Neural cell (in vitro differentiated cells): Measurements from ENCODE around the gene ANXA1. TPM values are rescaled to one million over a fixed set of nuclear protein-coding genes. Genes with fewer than 3 reads are reported as not detected.
"Not testable (repeated sequence)": the region's sequence is repeated elsewhere in the genome, so short reads cannot be mapped to it uniquely, and the experiment has no call there.

ENCODE experiments used
- H2AFZ ChIP-seq: fragments of 200-600, 300-800 bp; sonication (generic), shearing (Covaris generic); 2 replicates; pipeline ENCODE4 v1.6.0; 2014; ENCODE audit warnings: low read depth, mild to moderate bottlenecking, antibody characterized with exemption, low read length, moderate library complexity
- H3F3A ChIP-seq: fragments of 200-600 bp; shearing (Covaris generic); 2 replicates; pipeline ENCODE4 v1.6.1; 2016; ENCODE audit warnings: mild to moderate bottlenecking, moderate library complexity, mixed read lengths, antibody characterized with exemption, low read length; ENCODE audit not compliant: insufficient read depth, poor library complexity, severe bottlenecking
- H3K27ac ChIP-seq: fragments of 200-600, 300-800 bp; sonication (generic), shearing (Covaris generic); 2 replicates; pipeline ENCODE4 v1.5.1; 2014; ENCODE audit warnings: mild to moderate bottlenecking, low read length, moderate library complexity
- H3K27me3 ChIP-seq: fragments of 300-800, 200-600 bp; sonication (generic), shearing (Covaris generic); 2 replicates; pipeline ENCODE4 v1.6.0; 2014; ENCODE audit warnings: mild to moderate bottlenecking, low read depth, low read length, moderate library complexity; ENCODE audit not compliant: insufficient read depth
- H3K36me3 ChIP-seq: fragments of 300-800, 200-600 bp; sonication (generic), shearing (Covaris generic); 2 replicates; pipeline ENCODE4 v1.5.1; 2014; ENCODE audit warnings: mild to moderate bottlenecking, antibody characterized with exemption, low read length, moderate library complexity; ENCODE audit not compliant: insufficient read depth
- H3K4me2 ChIP-seq: fragments of 300-800, 200-600 bp; sonication (generic), shearing (Covaris generic); 2 replicates; pipeline ENCODE4 v1.6.0; 2014; ENCODE audit warnings: mild to moderate bottlenecking, low read length
- H3K4me3 ChIP-seq: fragments of 300-800, 200-600 bp; sonication (generic), shearing (Covaris generic); 2 replicates; pipeline ENCODE4 v1.5.1; 2014; ENCODE audit warnings: mild to moderate bottlenecking, low read length, moderate library complexity
- H3K79me2 ChIP-seq: fragments of 200-600 bp; shearing (Covaris generic); replicated peaks from 2 replicates; pipeline ENCODE4 v1.6.0; 2014; ENCODE audit warnings: mild to moderate bottlenecking, low read length, moderate library complexity; ENCODE audit not compliant: insufficient read depth
- H3K9ac ChIP-seq: fragments of 300-800, 200-600 bp; sonication (generic), shearing (Covaris generic); 2 replicates; pipeline ENCODE4 v1.6.1; 2016; ENCODE audit warnings: mild to moderate bottlenecking, low read length, mixed read lengths
- H3K9me2 ChIP-seq: fragments of 200-600 bp; shearing (Covaris generic); 2 replicates; pipeline ENCODE4 v1.6.1; 2016; ENCODE audit warnings: mild to moderate bottlenecking, low read length, mixed read lengths; ENCODE audit not compliant: insufficient read depth
- H3K9me3 ChIP-seq: fragments of 200-600, 300-800 bp; sonication (generic), shearing (Covaris generic); 2 replicates; pipeline ENCODE4 v1.6.1; 2016; ENCODE audit warnings: mild to moderate bottlenecking, mixed run types, low read length, moderate library complexity, mixed read lengths
- H4K20me1 ChIP-seq: fragments of 200-600 bp; shearing (Covaris generic); 2 replicates; pipeline ENCODE4 v1.6.1; 2016; ENCODE audit warnings: mild to moderate bottlenecking, mixed run types; ENCODE audit not compliant: insufficient read depth
- CTCF ChIP-seq: fragments of 450-650 bp; IDR thresholded peaks from 2 replicates; pipeline ENCODE4 v1.5.1; 2014; ENCODE audit warnings: antibody characterized with exemption, mild to moderate bottlenecking, moderate library complexity; ENCODE audit not compliant: poor library complexity, severe bottlenecking
- EP300 ChIP-seq: fragments of 450-650 bp; conservative IDR thresholded peaks from 2 replicates; pipeline ENCODE4 v1.6.1; 2014; ENCODE audit warnings: antibody characterized with exemption, mild to moderate bottlenecking, moderate library complexity; ENCODE audit not compliant: poor library complexity, severe bottlenecking
- EZH2 ChIP-seq: fragments of 200-600, 300-800 bp; shearing (Covaris generic), sonication (generic); IDR thresholded peaks from 2 replicates; pipeline ENCODE4 v1.6.1; 2014; ENCODE audit warnings: antibody characterized with exemption, low read length, borderline replicate concordance, mild to moderate bottlenecking; ENCODE audit not compliant: insufficient read depth, poor library complexity, severe bottlenecking
- MXI1 ChIP-seq: fragments of 450-650 bp; conservative IDR thresholded peaks from 2 replicates; pipeline ENCODE4 v1.6.1; 2014; ENCODE audit warnings: antibody characterized with exemption, mild to moderate bottlenecking; ENCODE audit not compliant: poor library complexity, severe bottlenecking
- POLR2AphosphoS5 ChIP-seq: IDR thresholded peaks from 2 replicates; pipeline ENCODE4 v1.6.1; 2012
- RAD21 ChIP-seq: fragments of 450-650 bp; conservative IDR thresholded peaks from 2 replicates; pipeline ENCODE4 v1.6.1; 2014; ENCODE audit warnings: antibody characterized with exemption, mild to moderate bottlenecking, moderate library complexity
- REST ChIP-seq: IDR thresholded peaks from 2 replicates; pipeline ENCODE4 v1.6.1; 2012; ENCODE audit warnings: borderline replicate concordance
- SMC3 ChIP-seq: fragments of 450-650 bp; conservative IDR thresholded peaks from 2 replicates; pipeline ENCODE4 v1.6.1; 2014; ENCODE audit warnings: antibody characterized with exemption, mild to moderate bottlenecking, moderate library complexity; ENCODE audit not compliant: poor library complexity
- TAF1 ChIP-seq: IDR thresholded peaks from 2 replicates; pipeline ENCODE4 v1.6.1; 2012; ENCODE audit warnings: low read depth
- polyA plus RNA-seq: library from polyadenylated mRNA; depleted of rRNA; stranded (reverse); fragments of >200 nt; gene quantifications from 2 replicates; pipeline ENCODE4 v1.2.3, GENCODE V29; 2014

ANXA1 gene
- polyA plus RNA-seq, 1 donor from 2014 or later, result 5.8 TPM

- Histone ChIP-seq H4K20me1 (no peaks in the 10 kb centered on the region), H3K4me2 (no peak overlapping the region), H3K27me3 (no peaks in the 10 kb centered on the region), H3K9me2 (no peaks in the 10 kb centered on the region), H3K4me3 (no peak overlapping the region), H3K9me3 (no peaks in the 10 kb centered on the region), H3K36me3 (no peaks in the 10 kb centered on the region), H3K9ac (no peak overlapping the region), H3F3A (no peaks in the 10 kb centered on the region), H3K79me2 (no peaks in the 10 kb centered on the region), H3K27ac (no peak overlapping the region), H2AFZ (no peak overlapping the region)
- TF ChIP-seq TAF1 (no peak), EP300 (no peak), MXI1 (no peak), REST (no peak), POLR2AphosphoS5 (no peak), EZH2 (no peak), SMC3 (no peak), CTCF (no peak), RAD21 (no peak)
These were observed 46.7 kb upstream of the ANXA1 start for GRCh38 chr9:73104921-73105320.

GRCh38 chr9:73107489-73108069 lies 44.1 kb upstream of the ANXA1 start:
- H3K9me3 ChIP-seq, H3K4me2 ChIP-seq, H3K27ac ChIP-seq, H3K79me2 ChIP-seq, H3K27me3 ChIP-seq, H3K4me3 ChIP-seq, H4K20me1 ChIP-seq, H3K9ac ChIP-seq, H3F3A ChIP-seq, H3K9me2 ChIP-seq, H3K36me3 ChIP-seq, H2AFZ ChIP-seq: not testable (repeated sequence)
- TF ChIP-seq RAD21, result peak; percentile 12

GRCh38 chr9:73114058-73114457 lies 37.6 kb upstream of the ANXA1 start:
- H3K9ac ChIP-seq, result no peak overlapping the region
- H3K4me2 ChIP-seq, result no peak overlapping the region
- no peaks in the 10 kb centered on the region for H3F3A ChIP-seq
- TF ChIP-seq CTCF (no peak), EP300 (no peak), RAD21 (no peak), POLR2AphosphoS5 (no peak), SMC3 (no peak), TAF1 (no peak), EZH2 (no peak), MXI1 (no peak), REST (no peak)
- H3K4me3 ChIP-seq, result no peak overlapping the region
- H3K36me3 ChIP-seq, result no peaks in the 10 kb centered on the region
- no peaks in the 10 kb centered on the region for H3K9me2 ChIP-seq
- no peaks in the 10 kb centered on the region for H3K27me3 ChIP-seq
- H2AFZ ChIP-seq, result no peak overlapping the region
- no peaks in the 10 kb centered on the region for H4K20me1 ChIP-seq
- no peaks in the 10 kb centered on the region for H3K9me3 ChIP-seq
- no peaks in the 10 kb centered on the region for H3K79me2 ChIP-seq
- H3K27ac ChIP-seq, result no peak overlapping the region
